SIG-M5 (cell line): ENCODE measurements around the gene ELMO1.
A peak's percentile ranks its signal among the peaks of the same experiment; 100 is the strongest.

ENCODE experiments used
- DNase-seq: peaks from one replicate; lab custom pipeline; 2025; lab: John Stamatoyannopoulos, UW

ELMO1 gene

GRCh38 chr7:37448636-37449361, at the start of gene ELMO1:
ELMO1 (minus strand) TSS chr7:37448864; CDS start chr7:37342690, 106,174 bp downstream.
- peak; percentile 68 for DNase-seq

GRCh38 chr7:37497576-37497975, 48.9 kb upstream of the ELMO1 start:
- DNase-seq: no peak

GRCh38 chr7:37495574-37496184, 47.0 kb upstream of the ELMO1 start:
- no peak for DNase-seq

GRCh38 chr7:37494926-37495325, 46.3 kb upstream of the ELMO1 start:
- peak; percentile 14 for DNase-seq

GRCh38 chr7:37493810-37494209, 45.1 kb upstream of the ELMO1 start:
- no peak for DNase-seq

- DNase-seq: no peak
Measured at GRCh38 chr7:37493123-37493522, 44.5 kb upstream of the ELMO1 start.

- no peak for DNase-seq
Measured at GRCh38 chr7:37491919-37492694, 43.4 kb upstream of the ELMO1 start.

GRCh38 chr7:37489703-37490102, 41.0 kb upstream of the ELMO1 start:
- DNase-seq: no peak

GRCh38 chr7:37488163-37488764, 39.6 kb upstream of the ELMO1 start:
- peak; percentile 30 for DNase-seq

GRCh38 chr7:37484426-37485073, 35.9 kb upstream of the ELMO1 start:
- no peak for DNase-seq

- no peak for DNase-seq
Measured at GRCh38 chr7:37483627-37484026, 35.0 kb upstream of the ELMO1 start.

- no peak for DNase-seq
Measured at GRCh38 chr7:37482953-37483352, 34.3 kb upstream of the ELMO1 start.

GRCh38 chr7:37482505-37482904, 33.8 kb upstream of the ELMO1 start:
- DNase-seq: no peak

GRCh38 chr7:37481722-37482288, 33.1 kb upstream of the ELMO1 start:
- DNase-seq: no peak

GRCh38 chr7:37481154-37481553, 32.5 kb upstream of the ELMO1 start:
- DNase-seq: no peak

GRCh38 chr7:37480041-37481031, 31.7 kb upstream of the ELMO1 start:
- no peak for DNase-seq

- no peak for DNase-seq
Measured at GRCh38 chr7:37476881-37477450, 28.3 kb upstream of the ELMO1 start.

GRCh38 chr7:37476428-37476827, 27.8 kb upstream of the ELMO1 start:
- no peak for DNase-seq

GRCh38 chr7:37475646-37476045, 27.0 kb upstream of the ELMO1 start:
- DNase-seq: no peak

- DNase-seq: no peak
Measured at GRCh38 chr7:37471619-37472018, 23.0 kb upstream of the ELMO1 start.
